ENCODE data around the gene POU1F1.
"Not testable (repeated sequence)": the region's sequence is repeated elsewhere in the genome, so short reads cannot be mapped to it uniquely, and the experiment has no call there.

POU1F1 gene

DNA sequence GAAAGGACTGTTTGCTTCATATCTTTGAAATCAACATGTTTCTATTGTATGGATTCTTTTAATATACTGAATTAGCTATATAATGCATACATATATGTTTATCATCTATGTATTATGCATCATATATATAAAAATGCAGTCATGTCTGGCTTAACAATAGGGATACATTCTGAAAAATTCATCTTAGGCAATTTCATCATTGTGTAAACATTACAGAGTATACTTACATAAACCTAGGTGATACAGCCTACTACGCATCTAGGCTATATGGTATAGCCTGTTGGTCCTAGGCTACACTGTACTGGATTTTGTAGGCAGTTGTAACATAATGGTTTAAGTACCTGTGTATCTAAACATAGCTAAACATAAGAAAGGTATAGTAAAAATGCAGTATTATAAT is 27.6 kb downstream of the POU1F1 start:
- no peak for DNase-seq

GRCh38 chr3:87248231-87248630 is 28.2 kb downstream of the POU1F1 start:
- DNase-seq, result not testable (repeated sequence)

GRCh38 chr3:87247430-87247773 is 29.0 kb downstream of the POU1F1 start:
- no peak for DNase-seq

GRCh38 chr3:87246662-87247429 is 29.5 kb downstream of the POU1F1 start:
- no peak for DNase-seq

- no peak for DNase-seq
Measured at GRCh38 chr3:87236093-87236492, 40.3 kb downstream of the POU1F1 start.

- DNase-seq, result no peak
Measured at GRCh38 chr3:87233805-87234204, 42.6 kb downstream of the POU1F1 start.

DNA sequence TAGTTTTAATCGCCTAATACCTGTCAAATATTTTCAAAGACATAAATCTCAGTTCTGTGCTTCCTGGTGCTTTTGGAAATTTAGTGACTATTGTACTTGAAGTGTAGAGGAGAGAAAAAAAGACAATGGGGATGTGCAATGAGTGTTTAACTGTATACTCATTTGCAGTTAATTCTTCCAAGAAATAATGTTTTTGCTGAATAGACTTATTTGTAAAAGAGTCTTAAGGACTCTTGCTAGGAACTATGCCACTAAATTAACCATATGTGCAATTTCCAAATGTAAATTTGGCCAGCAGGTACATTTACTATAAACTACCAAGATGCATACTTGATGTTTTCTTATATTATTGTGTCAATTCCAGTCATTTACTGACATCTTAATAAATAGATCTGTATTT is 47.3 kb downstream of the POU1F1 start:
- no peak for DNase-seq

GRCh38 chr3:87228316-87228715 is 48.1 kb downstream of the POU1F1 start:
- DNase-seq, result no peak

DNA sequence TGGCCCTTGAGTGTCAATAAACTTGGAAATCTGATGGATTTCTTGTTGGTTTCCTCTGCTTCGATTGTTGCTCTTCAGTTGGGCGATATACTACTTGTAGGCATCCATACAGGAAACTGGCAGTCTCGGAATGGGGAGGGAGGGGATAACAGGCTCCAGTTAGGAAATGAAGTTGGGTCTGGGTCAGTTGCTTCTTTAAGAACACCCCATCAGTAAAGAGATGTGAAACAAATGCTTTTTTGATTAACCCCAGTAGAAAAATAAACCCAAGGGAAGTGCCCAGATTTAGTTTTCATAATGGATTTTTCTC is 48.6 kb downstream of the POU1F1 start:
- DNase-seq, result no peak

DNA sequence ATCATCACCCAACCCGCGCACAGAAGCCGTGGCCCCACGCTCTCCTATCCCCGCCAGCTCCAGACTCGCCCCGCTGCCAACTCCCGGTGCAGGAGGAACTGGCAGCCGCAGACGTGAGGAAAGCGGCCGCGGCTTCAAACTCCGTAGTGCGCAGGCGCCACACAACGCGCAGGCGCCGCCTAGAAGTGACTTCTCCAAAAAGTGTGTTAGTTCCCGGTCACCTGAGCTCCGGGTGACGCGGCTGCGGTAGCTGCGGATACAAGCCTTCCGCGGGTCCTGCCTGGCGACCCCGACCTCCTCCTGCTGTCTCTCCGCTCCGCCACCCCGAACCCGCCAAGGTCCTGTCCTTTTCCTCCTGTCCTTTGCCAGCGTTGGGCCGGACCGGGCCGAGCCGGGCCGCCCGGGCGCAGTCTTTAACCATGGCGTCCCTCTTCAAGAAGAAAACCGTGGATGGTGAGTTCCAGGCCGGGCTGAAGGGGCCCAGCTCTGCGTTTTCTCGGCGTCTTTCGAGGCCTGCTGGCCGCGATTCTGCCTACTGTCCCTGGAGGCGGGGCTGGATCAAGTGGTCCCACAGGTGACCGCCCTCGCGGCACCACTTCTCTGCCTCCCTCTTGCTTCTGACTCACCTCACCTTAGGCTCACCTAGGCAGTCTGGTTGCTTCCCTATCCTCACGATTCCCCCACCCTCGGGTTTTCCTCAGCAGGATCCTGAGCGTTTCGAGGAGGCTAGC is 49.1 kb downstream of the POU1F1 start, which contains the start of gene CHMP2B:
CHMP2B (plus strand) TSS at position 206 of the 731 bp plus-strand sequence; CDS start at position 420, 214 bp downstream.
- peak; percentile 51 to 61 for DNase-seq

GRCh38 chr3:87225659-87226058 is 50.7 kb downstream of the POU1F1 start:
- no peak for DNase-seq

GRCh38 chr3:87219611-87220010 is 56.8 kb downstream of the POU1F1 start:
- no peak for DNase-seq

GRCh38 chr3:87218560-87218959 is 57.8 kb downstream of the POU1F1 start:
- no peak for DNase-seq

Measured in NCI-H187 (cell line).